Activated effector memory CD4-positive, alpha-beta T cell treated with Interleukin-2 at 50 U/mL for 16 hours (primary cell): ENCODE data around the gene LTBP1.

Experiments
- DNase-seq: peaks from one replicate; pipeline ENCODE4 v3.0.0-alpha.2; 2020

The LTBP1 gene

GRCh38 chr2:33014268-33014667 lies 67.5 kb downstream of the LTBP1 start:
- no peak for DNase-seq

GRCh38 chr2:33015421-33016142 lies 68.8 kb downstream of the LTBP1 start:
- no peak for DNase-seq

GRCh38 chr2:33018271-33018670 lies 71.5 kb downstream of the LTBP1 start:
- no peak for DNase-seq

GRCh38 chr2:33019796-33020195 lies 73.0 kb downstream of the LTBP1 start:
- no peak for DNase-seq

- DNase-seq = no peak
These were observed 74.1 kb downstream of the LTBP1 start for GRCh38 chr2:33020883-33021282.

GRCh38 chr2:33021542-33022227 lies 74.9 kb downstream of the LTBP1 start:
- DNase-seq = no peak

GRCh38 chr2:33022395-33022985 lies 75.7 kb downstream of the LTBP1 start:
- no peak for DNase-seq

GRCh38 chr2:33022989-33023727 lies 76.4 kb downstream of the LTBP1 start:
- DNase-seq = no peak

- DNase-seq = no peak
These were observed 77.2 kb downstream of the LTBP1 start for GRCh38 chr2:33023728-33024500.

- DNase-seq = no peak
These were observed 78.0 kb downstream of the LTBP1 start for GRCh38 chr2:33024758-33025157.

GRCh38 chr2:33029459-33029858 lies 82.7 kb downstream of the LTBP1 start:
- no peak for DNase-seq

GRCh38 chr2:33029926-33030325 lies 83.2 kb downstream of the LTBP1 start:
- no peak for DNase-seq

GRCh38 chr2:33030326-33030725 lies 83.6 kb downstream of the LTBP1 start:
- no peak for DNase-seq

GRCh38 chr2:33032245-33032644 lies 85.5 kb downstream of the LTBP1 start:
- DNase-seq = no peak

- DNase-seq = no peak
These were observed 86.9 kb downstream of the LTBP1 start for GRCh38 chr2:33033606-33034081.

GRCh38 chr2:33034784-33035183 lies 88.0 kb downstream of the LTBP1 start:
- DNase-seq = no peak

GRCh38 chr2:33038230-33038629 lies 91.5 kb downstream of the LTBP1 start:
- DNase-seq = no peak

- no peak for DNase-seq
These were observed 92.0 kb downstream of the LTBP1 start for GRCh38 chr2:33038799-33039198.

GRCh38 chr2:33040541-33040940 lies 93.8 kb downstream of the LTBP1 start:
- DNase-seq = no peak

GRCh38 chr2:33042265-33042664 lies 95.5 kb downstream of the LTBP1 start:
- no peak for DNase-seq

- DNase-seq = no peak
These were observed 96.1 kb downstream of the LTBP1 start for GRCh38 chr2:33042819-33043218.

GRCh38 chr2:33047939-33048338 lies 101.2 kb downstream of the LTBP1 start:
- no peak for DNase-seq
